Measurements from ENCODE around the gene NIPAL1.

NIPAL1 gene

GRCh38 chr4:48033825-48034413 lies 17.3 kb downstream of the NIPAL1 start:
- H3K27me3 Mint-ChIP-seq = no peaks in the 10 kb centered on the region
- peak overlapping the region; percentile 9 for H3K27ac Mint-ChIP-seq
- DNase-seq (ENCODE audit: low spot score in 2 of 2) (peak; percentile 48 to 57), ATAC-seq (ENCODE audit: low read depth) (peak; percentile 72)
- H3K36me3 Mint-ChIP-seq = no peaks in the 10 kb centered on the region
- no peaks in the 10 kb centered on the region for H3K9me3 Mint-ChIP-seq
- no peak overlapping the region for H3K4me3 Mint-ChIP-seq
- H3K4me1 Mint-ChIP-seq = peaks cover 20% of the 10 kb centered on the region

GRCh38 chr4:48035952-48036351 lies 19.4 kb downstream of the NIPAL1 start:
- Mint-ChIP-seq H3K27me3 (no peaks in the 10 kb centered on the region), H3K9me3 (no peaks in the 10 kb centered on the region), H3K4me3 (no peak overlapping the region), H3K36me3 (no peaks in the 10 kb centered on the region), H3K27ac (no peak overlapping the region), H3K4me1 (peaks cover 20% of the 10 kb centered on the region)
- DNase-seq (ENCODE audit: low spot score in 2 of 2) = no peak
- no peak for ATAC-seq (ENCODE audit: low read depth)

GRCh38 chr4:48037117-48037462 lies 20.5 kb downstream of the NIPAL1 start:
- no peak for ATAC-seq (ENCODE audit: low read depth)
- Mint-ChIP-seq H3K27me3 (peaks cover 3% of the 10 kb centered on the region), H3K9me3 (no peaks in the 10 kb centered on the region), H3K27ac (peak overlapping the region; percentile 74), H3K4me3 (no peak overlapping the region), H3K36me3 (no peaks in the 10 kb centered on the region), H3K4me1 (peaks cover 24% of the 10 kb centered on the region)
- DNase-seq (ENCODE audit: low spot score in 2 of 2) = no peak

GRCh38 chr4:48038666-48039065 lies 22.1 kb downstream of the NIPAL1 start:
- H3K9me3 Mint-ChIP-seq = no peaks in the 10 kb centered on the region
- no peaks in the 10 kb centered on the region for H3K36me3 Mint-ChIP-seq
- H3K4me1 Mint-ChIP-seq = peaks cover 29% of the 10 kb centered on the region
- H3K27ac Mint-ChIP-seq = no peak overlapping the region
- ATAC-seq (ENCODE audit: low read depth) (no peak), DNase-seq (ENCODE audit: low spot score in 2 of 2) (no peak)
- H3K27me3 Mint-ChIP-seq = peaks cover 10% of the 10 kb centered on the region
- H3K4me3 Mint-ChIP-seq = no peak overlapping the region

GRCh38 chr4:48039561-48039960 lies 23.0 kb downstream of the NIPAL1 start:
- ATAC-seq (ENCODE audit: low read depth) = no peak
- Mint-ChIP-seq H3K4me1 (peaks cover 28% of the 10 kb centered on the region), H3K9me3 (no peaks in the 10 kb centered on the region), H3K36me3 (no peaks in the 10 kb centered on the region), H3K27me3 (peaks cover 10% of the 10 kb centered on the region), H3K27ac (no peak overlapping the region), H3K4me3 (no peak overlapping the region)
- DNase-seq (ENCODE audit: low spot score in 2 of 2) = no peak

- ATAC-seq (ENCODE audit: low read depth) (no peak), DNase-seq (ENCODE audit: low spot score in 2 of 2) (no peak)
- no peak overlapping the region for H3K4me3 Mint-ChIP-seq
- peaks cover 23% of the 10 kb centered on the region for H3K4me1 Mint-ChIP-seq
- H3K27me3 Mint-ChIP-seq = peaks cover 12% of the 10 kb centered on the region
- no peak overlapping the region for H3K27ac Mint-ChIP-seq
- no peaks in the 10 kb centered on the region for H3K9me3 Mint-ChIP-seq
- H3K36me3 Mint-ChIP-seq = no peaks in the 10 kb centered on the region
Observed at GRCh38 chr4:48041535-48042137, 25.1 kb downstream of the NIPAL1 start.

- DNase-seq (ENCODE audit: low spot score in 2 of 2) (no peak), ATAC-seq (ENCODE audit: low read depth) (no peak)
- H3K4me3 Mint-ChIP-seq = no peak overlapping the region
- H3K9me3 Mint-ChIP-seq = no peaks in the 10 kb centered on the region
- no peak overlapping the region for H3K27ac Mint-ChIP-seq
- H3K4me1 Mint-ChIP-seq = peaks cover 31% of the 10 kb centered on the region
- no peaks in the 10 kb centered on the region for H3K36me3 Mint-ChIP-seq
- H3K27me3 Mint-ChIP-seq = peaks cover 12% of the 10 kb centered on the region
Observed at GRCh38 chr4:48042979-48043461, 26.4 kb downstream of the NIPAL1 start.

- H3K4me3 Mint-ChIP-seq = no peak overlapping the region
Observed at GRCh38 chr4:48043504-48043903, 26.9 kb downstream of the NIPAL1 start.

GRCh38 chr4:48044298-48044697 lies 27.7 kb downstream of the NIPAL1 start:
- no peaks in the 10 kb centered on the region for H3K9me3 Mint-ChIP-seq
- DNase-seq (ENCODE audit: low spot score in 2 of 2) (no peak), ATAC-seq (ENCODE audit: low read depth) (no peak)
- H3K4me3 Mint-ChIP-seq = no peak overlapping the region
- H3K4me1 Mint-ChIP-seq = peaks cover 37% of the 10 kb centered on the region
- H3K27ac Mint-ChIP-seq = no peak overlapping the region
- no peaks in the 10 kb centered on the region for H3K36me3 Mint-ChIP-seq
- peaks cover 13% of the 10 kb centered on the region for H3K27me3 Mint-ChIP-seq

More at GRCh38 chr4:48043504-48043903, 26.9 kb downstream of the NIPAL1 start:
- no peaks in the 10 kb centered on the region for H3K36me3 Mint-ChIP-seq
- H3K4me1 Mint-ChIP-seq = peaks cover 35% of the 10 kb centered on the region
- H3K27me3 Mint-ChIP-seq = peaks cover 12% of the 10 kb centered on the region
- H3K27ac Mint-ChIP-seq = no peak overlapping the region
- ATAC-seq (ENCODE audit: low read depth) = no peak
- H3K9me3 Mint-ChIP-seq = no peaks in the 10 kb centered on the region
- no peak for DNase-seq (ENCODE audit: low spot score in 2 of 2)

- H3K4me3 Mint-ChIP-seq = no peak overlapping the region
Observed at GRCh38 chr4:48046059-48046458, 29.5 kb downstream of the NIPAL1 start.

GRCh38 chr4:48047421-48047844 lies 30.9 kb downstream of the NIPAL1 start:
- Mint-ChIP-seq H3K36me3 (no peaks in the 10 kb centered on the region), H3K4me1 (peaks cover 35% of the 10 kb centered on the region), H3K9me3 (no peaks in the 10 kb centered on the region), H3K4me3 (peak overlapping the region; percentile 39), H3K27ac (no peak overlapping the region), H3K27me3 (peaks cover 21% of the 10 kb centered on the region)
- DNase-seq (ENCODE audit: low spot score in 2 of 2) = peak; percentile 52 to 65
- peak; percentile 96 for ATAC-seq (ENCODE audit: low read depth)

More at GRCh38 chr4:48046059-48046458, 29.5 kb downstream of the NIPAL1 start:
- Mint-ChIP-seq H3K4me1 (peaks cover 39% of the 10 kb centered on the region), H3K9me3 (no peaks in the 10 kb centered on the region), H3K27ac (no peak overlapping the region), H3K36me3 (no peaks in the 10 kb centered on the region), H3K27me3 (peaks cover 24% of the 10 kb centered on the region)
- DNase-seq (ENCODE audit: low spot score in 2 of 2) (no peak), ATAC-seq (ENCODE audit: low read depth) (no peak)

- Mint-ChIP-seq H3K36me3 (no peaks in the 10 kb centered on the region), H3K9me3 (no peaks in the 10 kb centered on the region), H3K4me3 (peak overlapping the region; percentile 32), H3K4me1 (peaks cover 32% of the 10 kb centered on the region), H3K27ac (no peak overlapping the region), H3K27me3 (peaks cover 19% of the 10 kb centered on the region)
- DNase-seq (ENCODE audit: low spot score in 2 of 2) (peak in 1 of 2 donors; percentile 34), ATAC-seq (ENCODE audit: low read depth) (peak; percentile 35)
Observed at GRCh38 chr4:48047896-48048295, 31.3 kb downstream of the NIPAL1 start.

GRCh38 chr4:48049483-48049882 lies 32.9 kb downstream of the NIPAL1 start:
- ATAC-seq (ENCODE audit: low read depth) (no peak), DNase-seq (ENCODE audit: low spot score in 2 of 2) (no peak)
- Mint-ChIP-seq H3K36me3 (no peaks in the 10 kb centered on the region), H3K4me1 (peaks cover 27% of the 10 kb centered on the region), H3K4me3 (no peak overlapping the region), H3K9me3 (no peaks in the 10 kb centered on the region), H3K27me3 (peaks cover 14% of the 10 kb centered on the region), H3K27ac (no peak overlapping the region)

GRCh38 chr4:48051078-48051477 lies 34.5 kb downstream of the NIPAL1 start:
- ATAC-seq (ENCODE audit: low read depth) (no peak), DNase-seq (ENCODE audit: low spot score in 2 of 2) (no peak)
- peaks cover 12% of the 10 kb centered on the region for H3K27me3 Mint-ChIP-seq
- peaks cover 23% of the 10 kb centered on the region for H3K4me1 Mint-ChIP-seq
- no peaks in the 10 kb centered on the region for H3K36me3 Mint-ChIP-seq
- no peaks in the 10 kb centered on the region for H3K9me3 Mint-ChIP-seq
- H3K4me3 Mint-ChIP-seq = no peak overlapping the region
- H3K27ac Mint-ChIP-seq = no peak overlapping the region

Data from memory B cell (primary cell).